ENCODE results near the gene DHRS11.

DHRS11 gene

DNA sequence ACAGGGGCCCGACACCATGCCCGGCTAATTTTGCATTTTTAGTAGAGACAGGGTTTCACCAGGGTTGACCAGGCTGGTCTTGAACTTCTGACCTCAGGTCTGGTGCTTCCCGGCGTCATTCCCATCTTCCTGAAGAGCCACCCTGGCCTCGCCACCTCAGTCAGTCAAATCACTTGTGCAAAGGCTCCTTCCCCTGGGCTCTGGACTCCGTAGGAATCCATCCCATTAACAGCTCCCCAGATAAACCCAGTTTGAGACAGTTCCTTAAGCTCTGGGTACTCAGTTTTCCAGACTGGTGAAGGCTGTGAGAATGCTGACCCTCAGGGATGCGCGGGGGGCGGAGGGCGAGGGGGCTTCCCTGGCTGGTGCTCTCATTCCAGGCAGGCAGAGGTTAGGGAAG is 49.2 kb downstream of the DHRS11 start:
- TF ChIP-seq, protein P1, sequence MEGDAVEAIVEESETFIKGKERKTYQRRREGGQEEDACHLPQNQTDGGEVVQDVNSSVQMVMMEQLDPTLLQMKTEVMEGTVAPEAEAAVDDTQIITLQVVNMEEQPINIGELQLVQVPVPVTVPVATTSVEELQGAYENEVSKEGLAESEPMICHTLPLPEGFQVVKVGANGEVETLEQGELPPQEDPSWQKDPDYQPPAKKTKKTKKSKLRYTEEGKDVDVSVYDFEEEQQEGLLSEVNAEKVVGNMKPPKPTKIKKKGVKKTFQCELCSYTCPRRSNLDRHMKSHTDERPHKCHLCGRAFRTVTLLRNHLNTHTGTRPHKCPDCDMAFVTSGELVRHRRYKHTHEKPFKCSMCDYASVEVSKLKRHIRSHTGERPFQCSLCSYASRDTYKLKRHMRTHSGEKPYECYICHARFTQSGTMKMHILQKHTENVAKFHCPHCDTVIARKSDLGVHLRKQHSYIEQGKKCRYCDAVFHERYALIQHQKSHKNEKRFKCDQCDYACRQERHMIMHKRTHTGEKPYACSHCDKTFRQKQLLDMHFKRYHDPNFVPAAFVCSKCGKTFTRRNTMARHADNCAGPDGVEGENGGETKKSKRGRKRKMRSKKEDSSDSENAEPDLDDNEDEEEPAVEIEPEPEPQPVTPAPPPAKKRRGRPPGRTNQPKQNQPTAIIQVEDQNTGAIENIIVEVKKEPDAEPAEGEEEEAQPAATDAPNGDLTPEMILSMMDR (IDR thresholded peaks at IDR 0.05; ENCODE audit: insufficient read depth, low read depth, low read length, missing control alignments), result no peak
- DNase-seq (ENCODE audit: low read depth), result no peak
- no peak overlapping the region for H3K4me3 ChIP-seq (ENCODE audit: low read length)

DNA sequence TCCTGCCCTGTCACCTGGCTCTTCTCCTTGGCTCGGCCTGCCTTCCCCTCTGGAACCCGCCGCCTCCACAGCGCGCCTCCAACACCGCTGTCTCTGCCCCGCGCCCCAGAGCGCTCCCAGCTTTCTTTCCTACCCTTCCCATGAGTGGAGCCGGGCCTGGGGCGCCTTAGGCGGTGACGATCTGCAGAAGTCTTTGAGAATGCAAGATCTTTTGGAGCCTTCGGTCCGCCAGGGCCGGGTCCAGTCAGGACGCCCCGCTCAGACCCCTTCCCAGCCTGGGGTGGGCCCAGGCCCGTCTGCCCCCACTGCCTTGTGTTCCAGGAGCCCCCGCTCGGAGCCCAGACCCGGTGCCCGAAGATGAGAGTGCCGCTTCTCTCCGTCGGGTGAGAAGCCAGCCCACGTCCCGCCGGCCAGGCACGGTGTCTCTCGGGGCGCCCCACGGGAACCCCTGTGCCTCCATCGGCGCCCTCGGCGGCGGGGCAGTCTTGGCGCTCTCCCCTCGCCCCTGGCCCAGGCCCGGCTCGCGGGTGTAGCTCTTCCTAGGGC is 49.7 kb downstream of the DHRS11 start:
- no peak overlapping the region for H3K4me3 ChIP-seq (ENCODE audit: low read length)
- DNase-seq (ENCODE audit: low read depth), result no peak
- TF ChIP-seq, protein P1 (IDR thresholded peaks at IDR 0.05; ENCODE audit: insufficient read depth, low read depth, low read length, missing control alignments), result no peak

DNA sequence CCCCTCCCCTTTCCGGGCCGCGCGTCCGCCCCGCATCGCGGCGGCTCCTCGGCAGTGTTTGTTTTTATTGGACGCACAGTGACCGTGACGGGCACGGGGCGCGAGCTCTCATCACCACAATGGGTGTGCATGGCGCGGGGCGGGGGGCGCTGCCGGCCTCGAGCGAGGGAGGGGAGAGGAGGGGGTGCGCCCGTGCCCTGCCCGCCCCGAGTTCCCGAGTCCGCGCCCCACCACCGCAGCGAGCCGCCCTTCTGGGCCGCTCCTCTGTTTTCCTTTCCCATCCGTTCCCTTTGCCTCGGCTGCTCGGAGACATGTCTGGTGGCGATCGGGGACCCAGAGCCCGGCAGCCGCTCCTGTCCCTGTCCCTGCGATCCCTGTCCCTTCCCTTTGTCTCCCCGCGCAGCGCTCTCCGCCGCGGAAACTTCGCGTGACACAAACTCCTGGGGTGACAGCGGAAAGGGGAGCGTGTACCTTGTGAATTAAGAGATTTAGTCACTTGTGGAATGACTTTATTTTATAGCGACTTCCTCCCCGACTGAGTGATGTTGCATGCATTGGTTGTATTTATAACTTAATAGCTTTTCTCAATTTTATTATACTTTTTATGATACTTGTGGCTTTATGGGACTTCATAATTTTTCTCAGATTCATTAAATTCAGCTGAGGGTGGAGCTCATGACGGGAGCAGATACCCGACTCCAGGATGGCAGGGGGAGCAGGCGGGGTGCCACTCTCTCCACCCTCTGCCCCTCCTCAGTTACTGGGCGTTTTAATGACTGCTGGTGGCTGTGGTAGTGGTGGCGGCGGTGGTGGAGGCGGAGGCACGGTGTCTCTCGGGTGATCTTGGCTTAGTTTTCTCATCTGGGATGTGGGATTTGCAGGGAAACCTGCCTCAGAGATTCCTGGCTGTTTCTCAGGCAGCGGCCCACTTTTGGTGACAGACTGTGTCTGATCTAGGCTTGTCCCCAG is 50.5 kb downstream of the DHRS11 start:
- TF ChIP-seq, protein P1 (IDR thresholded peaks at IDR 0.05; ENCODE audit: insufficient read depth, low read depth, low read length, missing control alignments), result no peak
- peak overlapping the region; percentile 15 for H3K4me3 ChIP-seq (ENCODE audit: low read length)
- no peak for DNase-seq (ENCODE audit: low read depth)

- H3K4me3 ChIP-seq (ENCODE audit: low read length), result no peak overlapping the region
- TF ChIP-seq, protein P1 (IDR thresholded peaks at IDR 0.05; ENCODE audit: insufficient read depth, low read depth, low read length, missing control alignments), result no peak
Observed at GRCh38 chr17:36643086-36643685, 51.5 kb downstream of the DHRS11 start.

DNA sequence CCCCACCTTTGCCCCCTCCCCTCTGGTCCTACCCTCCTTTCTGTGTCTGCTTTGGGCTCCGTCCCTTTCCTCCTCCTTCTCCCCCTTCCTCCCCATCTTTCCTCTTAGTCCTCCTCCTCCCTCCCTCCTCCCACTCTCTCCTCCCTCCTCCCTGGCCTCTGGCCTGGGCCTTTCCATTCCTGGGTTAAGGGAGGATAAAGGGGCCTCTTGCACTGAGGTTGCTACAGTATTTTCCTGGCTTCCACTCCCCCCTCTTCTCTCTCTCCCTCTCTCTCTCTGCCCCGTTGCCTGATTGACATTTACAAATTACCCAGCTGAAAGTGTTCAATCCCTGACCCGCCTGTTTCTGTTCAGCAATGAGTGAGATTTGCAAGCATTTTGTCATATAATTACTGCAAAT is 53.7 kb downstream of the DHRS11 start:
- no peak overlapping the region for H3K4me3 ChIP-seq (ENCODE audit: low read length)
- DNase-seq (ENCODE audit: low read depth), result no peak
- TF ChIP-seq, protein P1 (IDR thresholded peaks at IDR 0.05; ENCODE audit: insufficient read depth, low read depth, low read length, missing control alignments), result no peak

More at GRCh38 chr17:36643086-36643685, 51.5 kb downstream of the DHRS11 start:
- no peak for DNase-seq (ENCODE audit: low read depth)

GRCh38 chr17:36647636-36648035 is 56.0 kb downstream of the DHRS11 start:
- TF ChIP-seq, protein P1 (IDR thresholded peaks at IDR 0.05; ENCODE audit: insufficient read depth, low read depth, low read length, missing control alignments), result no peak
- no peak overlapping the region for H3K4me3 ChIP-seq (ENCODE audit: low read length)

More at GRCh38 chr17:36647636-36648035, 56.0 kb downstream of the DHRS11 start:
- no peak for DNase-seq (ENCODE audit: low read depth)

All from epithelial cell of esophagus (primary cell).